Stimulated activated CD8-positive, alpha-beta memory T cell treated with anti-CD3 and anti-CD28 coated beads, Interleukin-7, amount 100 ng/mL, for 4 hours (primary cell): ENCODE data around the gene PROM1.

ENCODE experiments used
- DNase-seq, 2 donors: peaks; one replicate each; pipeline ENCODE4 v3.0.0-alpha.2; 2020; ENCODE audit warnings: low read depth in 2 of 2

The PROM1 gene

DNA sequence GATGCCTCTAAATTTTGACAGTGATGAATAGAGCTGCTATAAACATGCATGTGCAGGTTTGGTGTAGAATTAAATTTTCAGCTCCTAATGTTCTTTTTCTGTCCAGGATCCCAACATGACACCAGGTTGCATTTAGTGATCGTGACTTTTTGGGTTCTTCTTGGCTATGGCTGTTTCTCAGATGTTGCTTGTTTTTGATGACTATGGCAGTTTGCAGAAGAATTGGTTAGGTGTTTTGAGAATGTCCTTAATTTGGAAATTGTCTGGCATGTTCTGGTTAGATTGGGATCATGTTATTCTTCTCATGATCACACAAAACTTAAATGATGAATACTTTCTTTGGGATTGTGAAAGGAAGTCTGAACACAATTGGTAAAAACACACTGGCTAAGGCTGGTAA is 141.5 kb downstream of the PROM1 start:
- DNase-seq = no peak

DNA sequence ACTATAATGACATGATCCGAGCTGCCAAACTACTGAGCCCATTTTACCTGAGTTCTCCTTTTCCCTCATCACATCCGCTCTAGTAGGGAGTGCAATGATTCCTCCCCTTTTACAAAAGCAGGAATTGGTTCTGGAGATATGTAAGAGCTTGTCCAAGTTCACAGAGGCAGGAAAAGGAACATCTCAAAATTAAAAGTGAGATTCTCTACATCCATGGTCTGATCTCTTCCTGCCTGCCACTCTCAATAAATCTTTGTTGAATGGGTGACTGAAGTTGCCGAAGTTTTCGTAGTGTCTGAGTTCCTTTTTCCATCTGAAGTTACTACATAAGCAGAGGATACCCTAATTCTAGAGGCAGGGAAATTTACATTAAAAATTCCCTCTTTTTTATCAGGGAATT is 145.2 kb downstream of the PROM1 start, which contains the start of gene FGFBP1:
TSS of gene FGFBP1 (minus strand) at position 101 of the 400 bp plus-strand sequence. CDS start 2,108 bp downstream, outside the sequence.
- no peak for DNase-seq

DNA sequence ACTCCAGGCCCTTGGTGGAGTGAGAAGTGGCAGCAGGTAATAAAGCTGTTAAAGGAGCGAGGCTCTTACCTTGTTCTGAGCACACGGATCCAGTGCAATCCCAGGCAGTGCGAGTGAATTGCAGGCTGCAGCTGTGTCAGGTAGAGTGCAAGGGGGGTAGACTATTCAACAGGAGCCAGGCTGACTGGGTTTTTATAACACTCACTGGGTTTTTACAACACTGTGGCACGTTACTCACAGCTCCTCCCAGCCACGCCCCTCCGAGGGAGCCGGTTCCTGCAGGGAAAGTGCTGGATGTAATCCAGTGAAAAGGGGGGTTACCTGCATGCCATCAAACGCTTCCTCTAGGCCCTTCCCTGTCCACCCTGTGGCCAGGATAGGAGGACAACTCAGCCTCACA is 145.6 kb downstream of the PROM1 start:
- no peak for DNase-seq

DNA sequence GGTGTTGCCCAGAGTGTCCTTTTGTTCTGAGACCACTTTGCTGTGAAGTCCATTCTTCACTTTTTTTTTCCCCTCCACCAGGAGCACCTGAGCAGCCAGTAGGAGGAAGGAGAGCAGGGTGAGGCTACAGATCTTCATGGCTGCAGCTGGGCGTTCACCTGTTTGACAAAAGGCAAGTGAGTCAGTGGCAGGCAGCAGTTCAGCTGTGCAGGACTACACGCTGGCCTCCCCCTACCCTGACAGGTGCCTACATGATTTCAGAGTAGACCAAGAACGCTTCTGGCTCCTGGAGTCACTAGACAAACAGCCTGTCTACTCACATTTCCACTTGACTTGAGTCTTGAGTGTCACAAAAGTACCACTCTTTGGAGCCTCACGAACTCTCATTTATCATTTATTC is 147.3 kb downstream of the PROM1 start:
- no peak for DNase-seq

DNA sequence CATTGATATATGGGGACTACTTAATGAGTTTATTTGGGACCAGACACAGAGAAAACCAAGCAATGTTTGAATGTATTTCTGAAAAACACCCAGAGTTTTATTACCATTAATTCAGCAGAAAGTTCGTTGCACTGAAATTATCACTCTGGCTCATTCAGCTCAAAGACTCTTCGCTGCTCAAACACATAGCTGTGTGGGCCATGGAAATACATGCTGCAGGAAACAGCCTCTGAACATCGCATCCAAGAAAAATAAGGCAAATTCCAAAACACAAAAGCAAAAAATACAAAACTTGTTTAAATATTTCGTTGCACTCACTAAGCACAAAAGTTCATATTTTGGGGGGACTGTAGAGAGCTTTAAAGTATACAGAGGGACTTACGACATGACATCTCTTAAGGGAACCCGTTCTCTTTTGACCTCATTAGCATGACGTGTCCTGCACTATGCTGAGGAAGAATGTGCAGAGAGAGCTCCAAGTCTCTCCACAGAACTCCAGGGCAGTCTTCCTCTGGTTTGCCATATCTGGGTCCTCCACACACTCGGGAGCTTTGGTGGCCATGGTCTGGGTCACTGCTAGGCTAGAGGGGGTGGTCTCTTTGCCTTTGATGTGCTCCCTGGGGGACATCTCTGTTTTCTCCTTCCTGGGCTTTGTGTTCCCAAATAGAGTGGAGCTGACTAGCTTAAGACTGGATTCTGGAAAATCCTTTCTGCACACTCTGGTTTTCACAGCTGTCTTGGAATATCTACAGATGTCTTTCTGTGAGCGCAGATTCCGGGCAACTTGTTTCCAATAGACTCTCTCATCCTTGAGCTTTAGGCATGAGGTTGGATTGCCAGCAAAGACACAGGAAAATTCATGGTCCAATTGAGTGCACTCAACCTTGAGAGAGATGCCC is 148.1 kb downstream of the PROM1 start:
- no peak for DNase-seq

DNA sequence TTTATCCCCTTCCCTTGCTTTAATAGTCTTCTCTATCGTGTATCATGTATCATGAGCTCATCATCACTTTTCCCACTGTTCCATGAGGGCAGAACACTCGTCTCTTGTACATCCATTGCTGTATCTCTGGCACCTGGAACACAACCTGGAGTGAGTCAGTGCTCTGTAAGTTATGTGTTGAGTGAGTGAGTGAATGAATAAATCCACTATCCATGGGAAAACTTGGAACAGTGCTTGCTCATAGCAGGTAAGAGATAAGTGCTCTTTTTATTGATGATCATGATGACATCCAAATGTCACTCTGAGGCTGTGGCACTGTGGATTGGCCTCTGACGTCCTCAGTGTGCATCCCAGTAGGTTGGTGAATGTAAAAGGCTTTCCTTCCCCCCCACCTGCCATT is 149.6 kb downstream of the PROM1 start:
- DNase-seq = no peak

DNA sequence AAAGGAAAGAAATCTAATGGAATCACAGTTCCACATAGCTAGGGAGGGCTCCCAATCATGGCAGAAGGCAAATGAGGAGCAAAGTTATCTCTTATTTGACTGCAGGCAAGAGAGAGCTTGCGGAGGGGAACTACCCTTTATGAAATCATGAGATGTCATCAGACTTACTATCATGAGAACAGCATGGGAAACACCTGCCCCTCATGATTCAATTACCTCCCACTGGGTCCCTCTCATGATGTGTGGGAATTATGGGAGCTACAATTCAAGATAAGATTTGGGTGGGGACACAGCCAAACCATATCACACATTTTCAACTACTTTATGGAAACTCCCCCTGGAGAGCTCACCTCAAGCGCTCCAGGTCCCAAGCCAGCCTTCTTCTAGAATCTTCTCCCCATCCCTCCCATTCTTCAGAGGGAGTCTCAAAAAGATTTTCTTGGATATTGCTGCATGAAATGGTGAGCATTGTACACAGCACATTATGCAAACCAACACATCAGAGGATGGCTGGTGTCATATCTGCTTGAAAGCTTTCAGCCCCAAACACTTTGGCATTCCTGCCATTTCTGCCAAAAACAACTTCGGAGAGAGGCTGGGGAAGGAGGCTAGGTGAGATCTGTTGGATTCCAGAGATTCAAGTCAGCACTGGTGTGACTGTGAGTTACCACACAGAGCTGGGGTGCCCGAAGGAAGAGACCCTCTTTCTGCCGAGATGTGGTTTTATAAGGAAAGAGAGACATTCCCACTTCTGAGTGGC is 152.2 kb downstream of the PROM1 start:
- no peak for DNase-seq

DNA sequence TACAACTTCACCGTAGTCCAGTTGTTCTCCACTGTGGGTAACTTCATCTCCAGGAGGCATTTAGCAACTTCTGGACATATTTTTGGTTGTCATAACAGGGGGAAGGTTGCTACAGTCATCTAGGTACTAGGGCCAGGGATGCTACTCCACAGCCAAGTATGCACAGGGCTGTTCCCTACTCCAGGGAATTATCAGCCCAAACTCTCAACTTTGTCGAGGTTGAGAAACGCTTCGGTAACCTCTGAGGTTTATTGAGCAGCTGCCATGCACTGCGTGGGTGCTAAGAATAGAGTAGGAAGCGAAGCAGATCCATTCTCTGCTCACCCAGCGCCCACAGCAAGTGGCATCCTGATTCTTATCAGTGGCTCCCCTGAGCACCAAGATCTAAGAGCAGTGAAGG is 153.5 kb downstream of the PROM1 start:
- DNase-seq = no peak

DNA sequence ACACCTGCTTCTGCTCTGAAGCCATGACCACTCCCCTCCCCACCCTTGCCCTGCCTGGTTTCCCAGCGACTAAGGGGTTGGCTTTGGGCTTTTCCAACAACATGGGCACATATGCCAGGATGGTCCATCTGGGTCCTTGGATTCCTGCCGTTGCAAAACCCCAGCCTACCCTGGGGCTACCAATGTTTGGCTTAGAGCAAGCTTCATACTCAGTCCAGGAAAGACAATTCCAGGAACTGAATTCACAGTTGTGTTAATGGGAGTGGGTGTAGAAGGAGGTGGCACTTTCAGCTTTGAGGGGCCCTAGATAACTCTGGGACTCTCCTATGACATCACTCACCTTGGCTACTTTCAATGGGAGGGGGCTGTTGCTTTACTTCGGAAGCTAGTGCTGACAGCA is 154.3 kb downstream of the PROM1 start:
- no peak for DNase-seq

DNA sequence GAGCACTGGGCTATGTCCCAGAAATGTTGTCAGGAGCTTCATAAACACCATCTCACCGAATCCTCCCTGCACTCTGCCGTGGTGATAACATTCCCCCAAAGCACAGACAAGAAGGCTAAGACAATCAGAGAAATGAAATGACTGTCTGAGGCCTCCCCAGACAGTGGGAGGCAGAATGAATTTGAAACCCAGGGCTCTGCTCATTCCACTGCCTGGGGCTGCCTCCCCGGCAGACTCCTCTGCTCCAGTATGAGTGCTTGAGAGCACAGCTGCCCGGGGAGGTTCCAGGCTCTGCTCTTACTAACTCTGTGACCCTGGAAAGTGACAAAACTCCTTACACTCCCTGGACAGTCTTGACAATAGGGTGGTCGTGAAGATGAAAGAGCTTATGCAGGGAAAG is 154.9 kb downstream of the PROM1 start:
- DNase-seq = no peak

DNA sequence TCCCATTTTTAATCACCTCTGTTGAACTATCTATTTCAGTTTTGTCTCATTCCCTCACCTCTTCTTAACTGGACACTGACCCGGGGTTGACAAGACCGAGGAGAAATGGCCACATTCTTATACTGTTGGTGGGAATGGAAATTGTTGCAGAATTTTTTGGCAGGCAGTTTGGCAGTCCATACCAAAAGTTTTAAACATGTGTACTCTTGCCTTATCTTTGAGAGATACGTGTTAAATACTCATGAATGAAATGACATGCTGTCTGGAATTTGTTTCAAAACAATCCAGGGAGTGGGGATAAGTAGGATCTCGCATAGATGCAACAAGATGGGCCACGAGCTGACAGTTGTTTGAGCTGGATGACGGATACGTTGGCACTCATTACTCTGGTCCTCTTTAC is 157.3 kb downstream of the PROM1 start:
- DNase-seq = no peak

DNA sequence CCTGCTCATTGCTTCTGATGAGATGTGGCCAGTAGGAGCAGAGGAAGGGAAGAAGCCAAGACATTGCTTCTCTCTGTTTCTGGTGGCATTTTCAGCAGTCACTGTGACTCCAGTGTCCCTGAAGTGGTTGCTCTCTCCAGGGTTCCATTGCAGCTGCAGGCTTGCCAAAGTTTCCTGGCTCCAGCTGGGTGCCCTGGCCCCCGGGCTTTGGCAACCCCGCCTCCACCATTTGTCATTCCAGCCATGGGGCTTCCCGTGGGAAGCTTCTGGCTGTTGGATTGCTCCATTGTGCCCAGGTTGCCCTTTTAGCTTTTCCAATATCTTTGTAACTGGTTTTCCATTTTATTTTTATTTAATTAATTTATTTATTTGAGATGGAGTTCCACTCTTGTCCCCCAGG is 158.0 kb downstream of the PROM1 start:
- no peak for DNase-seq

DNA sequence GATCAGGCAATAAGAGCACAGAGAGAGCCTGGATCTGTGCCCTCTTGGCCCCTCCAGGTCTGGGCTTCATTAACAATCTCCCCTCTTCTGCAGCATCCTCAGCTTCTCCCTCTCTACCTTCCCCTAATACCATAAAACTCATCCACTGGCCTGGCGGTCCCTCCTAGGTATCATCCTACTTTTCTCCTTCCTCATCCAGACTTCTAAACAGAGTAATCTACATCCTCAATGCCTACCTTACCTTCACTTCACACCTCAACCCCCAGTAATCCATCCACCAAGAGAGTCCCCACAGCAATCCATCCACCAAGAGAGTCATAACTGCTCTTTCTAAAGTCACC is 162.3 kb downstream of the PROM1 start:
- DNase-seq = no peak

DNA sequence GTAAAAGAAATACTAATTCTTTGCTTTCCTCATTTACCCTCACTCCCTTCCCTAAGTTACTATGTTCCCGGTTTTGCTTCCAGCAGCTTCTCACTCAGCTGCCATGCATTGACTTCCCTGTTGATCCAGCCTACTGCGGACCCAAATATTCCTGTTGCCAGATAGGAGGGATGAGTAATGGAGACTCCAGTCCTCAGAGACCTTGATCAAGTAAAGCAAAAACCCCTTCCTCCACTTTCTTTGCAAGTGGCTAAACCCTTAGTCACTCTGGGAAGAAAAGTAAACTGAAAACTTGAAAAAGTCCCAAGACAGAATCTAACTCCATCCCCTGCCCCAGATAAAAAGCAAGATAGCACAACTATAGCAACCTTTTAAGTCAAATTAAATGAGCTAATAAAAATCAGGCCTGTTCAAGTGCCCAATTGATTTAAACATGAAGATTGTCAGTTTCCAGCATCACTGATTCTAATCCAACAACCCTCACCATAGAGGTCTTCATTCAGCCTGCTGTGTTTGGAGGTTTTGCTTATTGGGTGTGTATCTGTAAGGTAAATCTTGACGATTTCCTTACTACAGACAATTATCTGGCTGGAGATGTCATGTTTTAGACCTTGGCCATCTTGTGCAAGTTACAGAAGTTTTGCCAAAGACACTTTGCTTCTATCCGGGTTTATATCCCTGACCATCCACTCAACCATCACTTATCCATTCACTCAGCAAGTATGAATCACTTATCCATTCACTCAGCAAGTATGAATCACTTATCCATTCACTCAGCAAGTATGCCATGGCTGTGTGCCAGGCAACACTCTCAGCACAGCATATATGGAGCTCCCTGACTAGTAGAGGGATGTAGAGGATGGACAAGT is 162.9 kb downstream of the PROM1 start:
- no peak for DNase-seq

DNA sequence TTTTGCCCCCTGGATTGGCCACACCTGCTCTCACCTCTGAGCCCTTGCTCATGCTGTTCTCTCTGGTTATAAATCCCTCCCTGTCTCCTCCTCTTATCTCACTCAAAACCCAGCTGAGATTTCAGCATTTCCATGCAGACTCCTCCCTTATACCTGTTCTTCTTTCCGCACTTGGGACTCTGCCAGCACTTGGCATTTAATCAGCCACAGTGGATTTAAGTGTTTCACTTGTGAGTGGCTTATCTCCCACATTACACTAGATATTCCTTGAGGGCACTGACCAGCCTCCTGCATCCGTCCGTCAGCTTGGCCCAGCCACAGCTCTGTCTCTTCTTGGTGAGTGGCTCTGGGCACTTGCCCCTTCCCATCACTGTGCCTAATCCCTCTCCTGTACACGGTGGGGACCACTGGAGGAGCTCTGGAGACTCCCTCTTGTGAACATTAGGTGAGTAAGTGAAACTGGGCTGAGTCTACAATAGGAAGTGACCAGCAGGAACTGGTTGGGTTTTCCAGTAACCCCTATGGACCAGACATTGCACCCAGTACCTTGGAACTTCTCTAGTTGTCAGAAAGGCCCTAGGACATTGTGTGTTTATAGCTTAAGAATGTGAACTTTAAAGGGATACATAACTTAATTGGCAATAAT is 165.2 kb downstream of the PROM1 start:
- DNase-seq = no peak
